Mesothelial cell of epicardium (in vitro differentiated cells): ENCODE results near the gene EML3. TPM values are rescaled to one million over a fixed set of nuclear protein-coding genes. Genes with fewer than 3 reads are reported as not detected.

ENCODE experiments used
- DNase-seq, 2 experiments: peaks; one replicate each; pipeline ENCODE4 v3.0.0; 2021; ENCODE audit warnings: low spot score in 2 of 2; ENCODE audit not compliant: unreplicated experiment in 2 of 2
- H3K27ac Mint-ChIP-seq: 2 replicates; pipeline ENCODE4 v1.8.0; 2021; ENCODE audit warnings: mixed read lengths
- H3K27me3 Mint-ChIP-seq: 2 replicates; pipeline ENCODE4 v1.8.0; 2021; ENCODE audit warnings: low read depth, mixed read lengths
- H3K36me3 Mint-ChIP-seq: 2 replicates; pipeline ENCODE4 v1.8.0; 2021; ENCODE audit warnings: mixed read lengths
- H3K4me1 Mint-ChIP-seq: 2 replicates; pipeline ENCODE4 v1.8.0; 2021; ENCODE audit warnings: mixed read lengths
- H3K4me3 Mint-ChIP-seq: 2 replicates; pipeline ENCODE4 v1.8.0; 2021; ENCODE audit warnings: mild to moderate bottlenecking, moderate library complexity, mixed read lengths
- H3K9me3 Mint-ChIP-seq: 2 replicates; pipeline ENCODE4 v1.8.0; 2021; ENCODE audit warnings: mixed read lengths
- CTCF ChIP-seq: fragments of 200-600 bp; sonication (generic); IDR thresholded peaks from one replicate; pipeline ENCODE4 v1.5.0; 2021; ENCODE audit warnings: antibody characterized with exemption; ENCODE audit not compliant: unreplicated experiment
- total RNA-seq: library from RNA; stranded (reverse); gene quantifications from 3 replicates; pipeline ENCODE4 v1.2.1, GENCODE V29; 2021

EML3 gene
- total RNA-seq, 1 donor from 2014 or later: 54.3 TPM

- H3K27ac Mint-ChIP-seq: peak overlapping the region; percentile 95
- no peak overlapping the region for H3K4me3 Mint-ChIP-seq
- H3K27me3 Mint-ChIP-seq: no peaks in the 10 kb centered on the region
- no peak for DNase-seq
- H3K4me1 Mint-ChIP-seq: peaks cover 64% of the 10 kb centered on the region
- H3K36me3 Mint-ChIP-seq: peaks cover 25% of the 10 kb centered on the region
- H3K9me3 Mint-ChIP-seq: no peaks in the 10 kb centered on the region
- TF ChIP-seq CTCF: no peak
Observed at GRCh38 chr11:62559204-62559603, 53.4 kb downstream of the EML3 start.

DNA sequence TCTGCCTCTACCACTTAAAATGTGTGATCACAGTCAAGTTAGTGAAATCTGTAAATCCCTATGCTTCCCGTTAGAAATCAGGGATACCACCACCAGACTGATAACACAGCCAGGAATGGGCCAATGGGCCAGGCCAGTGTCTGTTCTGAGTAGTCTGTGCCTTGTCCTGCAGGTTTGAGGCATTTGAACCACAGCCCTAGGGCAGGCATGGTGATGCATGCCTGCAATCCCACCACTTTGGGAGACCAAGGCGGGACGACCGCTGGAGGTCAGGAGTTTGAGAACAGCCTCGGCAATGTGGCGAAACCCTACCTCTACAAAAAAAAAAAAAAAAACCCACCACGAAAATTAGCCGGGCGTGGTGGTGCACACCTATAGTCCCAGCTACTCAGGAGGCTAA, 53.9 kb downstream of the EML3 start:
- DNase-seq: no peak
- H3K27ac Mint-ChIP-seq: no peak overlapping the region

DNA sequence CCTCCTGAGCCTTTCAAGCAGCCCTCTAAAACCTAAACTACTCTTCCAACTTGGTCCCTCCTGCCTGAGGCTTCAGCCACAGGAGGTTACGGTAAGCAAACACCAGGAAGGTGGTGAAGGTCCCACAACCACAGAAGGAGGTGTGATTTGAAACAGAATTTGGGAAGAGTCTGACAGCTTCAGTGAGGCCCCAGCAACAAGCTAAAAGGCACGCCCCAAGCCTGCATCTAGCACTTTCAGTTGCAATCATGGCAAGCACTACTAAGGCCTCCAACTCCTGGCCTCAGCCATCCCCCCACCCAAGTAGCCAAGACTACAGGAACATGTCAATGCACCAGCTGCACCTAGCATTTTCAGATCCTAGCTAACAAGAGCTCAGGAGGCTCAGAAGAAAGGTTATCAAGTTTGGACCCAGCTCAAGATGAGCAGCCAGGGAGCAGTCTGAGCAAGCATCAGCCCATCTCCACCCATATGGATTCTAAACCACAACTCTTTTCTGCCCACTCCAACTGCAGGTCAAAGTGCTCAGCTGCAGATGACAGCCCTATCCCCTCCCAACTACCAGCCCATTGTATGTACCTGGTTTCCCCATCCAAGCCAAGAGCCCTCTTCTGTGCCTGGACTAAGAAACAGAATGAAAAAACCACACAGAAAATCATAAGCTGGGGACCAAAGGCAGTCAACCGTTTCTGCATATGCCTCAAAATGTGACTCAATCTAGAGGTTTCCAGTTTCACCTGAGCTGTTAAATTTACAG, 55.5 kb downstream of the EML3 start:
- H3K4me1 Mint-ChIP-seq: peaks cover 78% of the 10 kb centered on the region

More for the DNA sequence above, 53.9 kb downstream of the EML3 start:
- peaks cover 69% of the 10 kb centered on the region for H3K4me1 Mint-ChIP-seq
- H3K27me3 Mint-ChIP-seq: no peaks in the 10 kb centered on the region
- H3K36me3 Mint-ChIP-seq: peaks cover 22% of the 10 kb centered on the region
- no peak overlapping the region for H3K4me3 Mint-ChIP-seq
- TF ChIP-seq CTCF: no peak
- H3K9me3 Mint-ChIP-seq: no peaks in the 10 kb centered on the region

DNA sequence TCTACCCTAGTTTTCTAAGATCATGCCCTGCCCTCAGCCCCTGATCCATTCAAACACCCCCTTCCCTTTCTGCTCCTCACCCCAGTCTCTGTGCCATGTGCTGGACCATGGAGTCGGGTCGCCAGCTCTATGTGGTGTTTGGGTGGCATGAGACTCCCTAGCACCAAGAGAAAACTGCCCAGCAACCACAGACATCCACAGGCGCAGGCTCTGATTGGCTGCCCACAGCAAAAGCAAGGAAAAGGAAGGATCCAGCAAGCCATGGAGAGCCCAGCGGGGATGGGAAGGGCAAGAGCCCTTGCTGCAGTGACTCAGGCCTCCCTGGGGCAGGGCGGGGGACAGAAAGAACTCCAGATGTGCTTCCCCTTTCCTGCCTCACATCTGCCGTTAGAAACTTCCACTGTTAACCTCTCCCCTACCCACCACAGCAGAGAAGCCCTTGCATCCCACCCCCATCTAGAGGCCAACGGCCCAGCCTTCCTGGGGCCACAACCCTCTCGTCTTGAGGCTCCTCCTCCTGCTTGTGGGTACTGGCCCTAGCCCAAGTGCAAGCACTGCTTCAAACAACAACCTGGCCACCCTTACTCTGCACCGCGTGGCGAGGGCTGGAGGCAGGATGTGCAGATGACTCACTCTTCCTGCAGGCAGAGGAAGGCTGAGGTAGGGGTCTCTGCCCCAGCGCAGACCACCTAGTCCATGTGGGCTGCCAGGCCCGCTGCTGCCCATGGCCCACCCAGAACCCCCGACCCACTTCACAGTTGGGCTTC, 56.3 kb downstream of the EML3 start:
- Mint-ChIP-seq H3K36me3 (peaks cover 16% of the 10 kb centered on the region), H3K27me3 (no peaks in the 10 kb centered on the region), H3K27ac (peak overlapping the region; percentile 95), H3K4me1 (peaks cover 79% of the 10 kb centered on the region), H3K9me3 (no peaks in the 10 kb centered on the region), H3K4me3 (peak overlapping the region; percentile 22)
- no peak for TF ChIP-seq CTCF
- DNase-seq: peak in 1 of 2 experiments; percentile 70

More for the DNA sequence above, 55.5 kb downstream of the EML3 start:
- H3K9me3 Mint-ChIP-seq: no peaks in the 10 kb centered on the region
- no peak for DNase-seq
- TF ChIP-seq CTCF: no peak
- H3K27ac Mint-ChIP-seq: peak overlapping the region; percentile 95
- H3K36me3 Mint-ChIP-seq: peaks cover 19% of the 10 kb centered on the region
- H3K27me3 Mint-ChIP-seq: no peaks in the 10 kb centered on the region
- no peak overlapping the region for H3K4me3 Mint-ChIP-seq

- H3K36me3 Mint-ChIP-seq: peaks cover 16% of the 10 kb centered on the region
Observed at GRCh38 chr11:62555464-62556107, 57.0 kb downstream of the EML3 start.

More at GRCh38 chr11:62555464-62556107, 57.0 kb downstream of the EML3 start:
- peak overlapping the region; percentile 95 for H3K27ac Mint-ChIP-seq
- no peak for TF ChIP-seq CTCF
- peak overlapping the region; percentile 22 for H3K4me3 Mint-ChIP-seq
- H3K9me3 Mint-ChIP-seq: no peaks in the 10 kb centered on the region
- H3K4me1 Mint-ChIP-seq: peaks cover 77% of the 10 kb centered on the region
- H3K27me3 Mint-ChIP-seq: no peaks in the 10 kb centered on the region
- no peak for DNase-seq
